Esophagus squamous epithelium (tissue), 4 donors: ENCODE data around the gene MRPL16.

Source experiments
- POLR2A ChIP-seq, 4 donors: fragments of 450-650 bp; IDR thresholded peaks; one replicate each; pipeline ENCODE4 v1.6.1; 2017; ENCODE audit warnings: antibody characterized with exemption in 4 of 4, mild to moderate bottlenecking in 4 of 4, moderate library complexity in 3 of 4
- TF ChIP-seq, protein P1 (sequence below), 6 experiments: fragments of 450-650 bp in 4 of 6; fragments of 200-600 bp in 2 of 6; sonication (generic) in 2 of 6; IDR thresholded peaks; one replicate each; pipeline ENCODE4 v1.5.1; 2016 to 2019; ENCODE audit warnings: antibody characterized with exemption in 6 of 6, mild to moderate bottlenecking in 4 of 6, moderate library complexity in 4 of 6

DNA sequence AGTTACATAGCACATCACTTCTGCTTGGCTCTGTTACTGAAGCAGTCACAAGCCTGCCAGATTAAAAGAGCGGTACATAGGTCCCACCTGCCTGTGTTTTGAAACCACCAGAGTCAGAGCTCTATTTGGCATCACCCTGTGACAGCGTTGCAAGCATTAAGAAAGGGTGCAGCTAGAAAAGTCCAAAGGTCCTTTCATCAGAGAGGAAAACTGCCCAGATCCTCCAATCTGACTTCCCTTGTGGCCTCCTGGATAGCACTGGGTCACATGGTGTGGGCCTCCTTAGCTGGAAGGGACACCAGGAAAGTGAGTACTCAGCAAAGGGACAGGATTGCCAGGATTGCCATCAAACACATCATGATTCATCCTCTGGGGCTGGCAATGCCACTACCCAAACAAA lies 32.5 kb downstream of the MRPL16 start:
- TF ChIP-seq POLR2A (IDR thresholded peaks at IDR 0.05): no peak
- TF ChIP-seq, protein P1, sequence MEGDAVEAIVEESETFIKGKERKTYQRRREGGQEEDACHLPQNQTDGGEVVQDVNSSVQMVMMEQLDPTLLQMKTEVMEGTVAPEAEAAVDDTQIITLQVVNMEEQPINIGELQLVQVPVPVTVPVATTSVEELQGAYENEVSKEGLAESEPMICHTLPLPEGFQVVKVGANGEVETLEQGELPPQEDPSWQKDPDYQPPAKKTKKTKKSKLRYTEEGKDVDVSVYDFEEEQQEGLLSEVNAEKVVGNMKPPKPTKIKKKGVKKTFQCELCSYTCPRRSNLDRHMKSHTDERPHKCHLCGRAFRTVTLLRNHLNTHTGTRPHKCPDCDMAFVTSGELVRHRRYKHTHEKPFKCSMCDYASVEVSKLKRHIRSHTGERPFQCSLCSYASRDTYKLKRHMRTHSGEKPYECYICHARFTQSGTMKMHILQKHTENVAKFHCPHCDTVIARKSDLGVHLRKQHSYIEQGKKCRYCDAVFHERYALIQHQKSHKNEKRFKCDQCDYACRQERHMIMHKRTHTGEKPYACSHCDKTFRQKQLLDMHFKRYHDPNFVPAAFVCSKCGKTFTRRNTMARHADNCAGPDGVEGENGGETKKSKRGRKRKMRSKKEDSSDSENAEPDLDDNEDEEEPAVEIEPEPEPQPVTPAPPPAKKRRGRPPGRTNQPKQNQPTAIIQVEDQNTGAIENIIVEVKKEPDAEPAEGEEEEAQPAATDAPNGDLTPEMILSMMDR (IDR thresholded peaks at IDR 0.05): no peak
